ENCODE measurements around the gene ZNF22. TPM values are rescaled to one million over a fixed set of nuclear protein-coding genes. Genes with fewer than 3 reads are reported as not detected.

Gene ZNF22
- total RNA-seq, 1 experiment from 2014 or later, result 60.8 TPM

DNA sequence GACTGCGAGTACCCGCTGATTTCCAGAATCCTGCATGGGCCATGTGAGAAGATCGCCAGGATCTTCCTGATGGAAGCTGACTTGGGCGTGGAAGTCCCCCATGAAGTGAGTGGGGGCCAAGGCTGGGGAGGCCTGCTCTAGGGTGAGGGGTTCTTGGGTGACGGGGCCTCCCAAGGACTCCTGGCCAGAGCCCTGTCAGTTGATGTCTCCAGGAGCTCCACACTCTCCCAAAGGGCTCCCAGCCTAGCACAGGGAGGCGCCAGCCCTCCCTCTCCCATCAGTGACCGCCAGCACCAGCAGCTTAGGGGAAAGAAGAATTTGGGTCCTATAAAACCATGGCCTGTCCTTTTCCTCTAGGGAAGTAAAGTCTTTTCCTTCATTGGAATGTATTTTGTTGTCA is 9.8 kb upstream of the ZNF22 start:
- Mint-ChIP-seq H3K4me1 (ENCODE audit: low read depth, unreplicated experiment) (peaks cover 48% of the 10 kb centered on the region), H3K27me3 (ENCODE audit: insufficient read depth, unreplicated experiment) (no peaks in the 10 kb centered on the region), H3K36me3 (ENCODE audit: insufficient read depth, unreplicated experiment) (peaks cover 19% of the 10 kb centered on the region), H3K27ac (ENCODE audit: unreplicated experiment) (peak overlapping the region; percentile 86), H3K4me3 (ENCODE audit: unreplicated experiment) (peak overlapping the region; percentile 37), H3K9me3 (ENCODE audit: unreplicated experiment) (no peaks in the 10 kb centered on the region)
- intact Hi-C loops (cut with micrococcal nuclease; ENCODE audit: unreplicated experiment), result loop anchor here (1.0 kb wide), 4 partner anchors 16 to 59 kb away; partner anchors contain the start of gene RASSF4
- Histone ChIP-seq H3K4me3 (ENCODE audit: low read depth, low read length) (no peak overlapping the region), H3K27me3 (replicated peaks; ENCODE audit: control insufficient read depth, insufficient read depth, low read length) (no peaks in the 10 kb centered on the region), H3K4me1 (peaks cover 55% of the 10 kb centered on the region), H3K36me3 (ENCODE audit: control insufficient read depth, insufficient read depth, low read length) (no peaks in the 10 kb centered on the region), H3K9me3 (no peaks in the 10 kb centered on the region)
- DNase-seq, result peak in 1 of 2 experiments; percentile 14
- TF ChIP-seq, protein P1, sequence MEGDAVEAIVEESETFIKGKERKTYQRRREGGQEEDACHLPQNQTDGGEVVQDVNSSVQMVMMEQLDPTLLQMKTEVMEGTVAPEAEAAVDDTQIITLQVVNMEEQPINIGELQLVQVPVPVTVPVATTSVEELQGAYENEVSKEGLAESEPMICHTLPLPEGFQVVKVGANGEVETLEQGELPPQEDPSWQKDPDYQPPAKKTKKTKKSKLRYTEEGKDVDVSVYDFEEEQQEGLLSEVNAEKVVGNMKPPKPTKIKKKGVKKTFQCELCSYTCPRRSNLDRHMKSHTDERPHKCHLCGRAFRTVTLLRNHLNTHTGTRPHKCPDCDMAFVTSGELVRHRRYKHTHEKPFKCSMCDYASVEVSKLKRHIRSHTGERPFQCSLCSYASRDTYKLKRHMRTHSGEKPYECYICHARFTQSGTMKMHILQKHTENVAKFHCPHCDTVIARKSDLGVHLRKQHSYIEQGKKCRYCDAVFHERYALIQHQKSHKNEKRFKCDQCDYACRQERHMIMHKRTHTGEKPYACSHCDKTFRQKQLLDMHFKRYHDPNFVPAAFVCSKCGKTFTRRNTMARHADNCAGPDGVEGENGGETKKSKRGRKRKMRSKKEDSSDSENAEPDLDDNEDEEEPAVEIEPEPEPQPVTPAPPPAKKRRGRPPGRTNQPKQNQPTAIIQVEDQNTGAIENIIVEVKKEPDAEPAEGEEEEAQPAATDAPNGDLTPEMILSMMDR (IDR thresholded peaks at IDR 0.05; ENCODE audit: insufficient read depth in 1 of 2, low read depth in 1 of 2, low read length in 1 of 2, severe bottlenecking in 1 of 2, unreplicated experiment in 1 of 2), result no peak
- ChIA-PET POLR2A (interaction anchor here (0.6 to 1.4 kb wide), 3 partner anchors 12 to 58 kb away, joined by 3 to 20 read pairs (median 6); partner anchors contain the start of gene DEPP1), CTCF (interaction anchor here (0.7 to 3.0 kb wide), 13 partner anchors 10 to 127 kb away, joined by 3 to 34 read pairs (median 4); partner anchors contain the start of genes DEPP1 and RASSF4)
- no TSS peak for BruUV-seq (replicated peaks)

DNA sequence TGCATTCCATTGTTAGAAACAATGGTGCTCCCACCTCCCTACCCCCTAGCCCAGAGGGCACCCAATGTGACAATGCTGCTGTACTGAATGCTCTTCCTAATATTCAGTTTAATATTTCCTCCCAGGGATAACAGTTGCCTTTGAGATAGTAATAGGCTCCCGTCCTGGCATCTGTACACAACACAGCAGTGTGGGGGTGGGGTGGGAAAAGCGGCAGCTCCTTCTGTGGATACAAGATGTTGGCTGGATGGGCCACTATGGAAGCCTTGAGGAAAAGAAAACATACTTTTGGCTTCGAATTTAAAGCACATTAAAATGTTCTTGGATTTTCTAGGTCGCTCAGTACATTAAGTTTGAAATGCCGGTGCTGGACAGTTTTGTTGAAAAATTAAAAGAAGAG is 9.2 kb upstream of the ZNF22 start:
- no peak overlapping the region for H3K4me3 ChIP-seq (ENCODE audit: low read depth, low read length)
- no peaks in the 10 kb centered on the region for H3K27me3 Mint-ChIP-seq (ENCODE audit: insufficient read depth, unreplicated experiment)
- no TSS peak for BruUV-seq (replicated peaks)
- ChIA-PET POLR2A (no interaction called here), CTCF (interaction anchor here (2.7 to 3.0 kb wide), 2 partner anchors 16 to 59 kb away, joined by 16 to 34 read pairs; no protein-coding TSS in a partner anchor)
- H3K9me3 ChIP-seq, result no peaks in the 10 kb centered on the region
- peaks cover 19% of the 10 kb centered on the region for H3K36me3 Mint-ChIP-seq (ENCODE audit: insufficient read depth, unreplicated experiment)
- no peaks in the 10 kb centered on the region for H3K36me3 ChIP-seq (ENCODE audit: control insufficient read depth, insufficient read depth, low read length)
- no peaks in the 10 kb centered on the region for H3K27me3 ChIP-seq (replicated peaks; ENCODE audit: control insufficient read depth, insufficient read depth, low read length)
- peaks cover 48% of the 10 kb centered on the region for H3K4me1 Mint-ChIP-seq (ENCODE audit: low read depth, unreplicated experiment)
- no peak for DNase-seq
- intact Hi-C loops (cut with micrococcal nuclease; ENCODE audit: unreplicated experiment), result no loop called here
- TF ChIP-seq, protein P1 (IDR thresholded peaks at IDR 0.05; ENCODE audit: insufficient read depth in 1 of 2, low read depth in 1 of 2, low read length in 1 of 2, severe bottlenecking in 1 of 2, unreplicated experiment in 1 of 2), result no peak
- no peaks in the 10 kb centered on the region for H3K9me3 Mint-ChIP-seq (ENCODE audit: unreplicated experiment)
- H3K4me3 Mint-ChIP-seq (ENCODE audit: unreplicated experiment), result no peak overlapping the region
- peaks cover 61% of the 10 kb centered on the region for H3K4me1 ChIP-seq
- peak overlapping the region; percentile 54 for H3K27ac Mint-ChIP-seq (ENCODE audit: unreplicated experiment)

DNA sequence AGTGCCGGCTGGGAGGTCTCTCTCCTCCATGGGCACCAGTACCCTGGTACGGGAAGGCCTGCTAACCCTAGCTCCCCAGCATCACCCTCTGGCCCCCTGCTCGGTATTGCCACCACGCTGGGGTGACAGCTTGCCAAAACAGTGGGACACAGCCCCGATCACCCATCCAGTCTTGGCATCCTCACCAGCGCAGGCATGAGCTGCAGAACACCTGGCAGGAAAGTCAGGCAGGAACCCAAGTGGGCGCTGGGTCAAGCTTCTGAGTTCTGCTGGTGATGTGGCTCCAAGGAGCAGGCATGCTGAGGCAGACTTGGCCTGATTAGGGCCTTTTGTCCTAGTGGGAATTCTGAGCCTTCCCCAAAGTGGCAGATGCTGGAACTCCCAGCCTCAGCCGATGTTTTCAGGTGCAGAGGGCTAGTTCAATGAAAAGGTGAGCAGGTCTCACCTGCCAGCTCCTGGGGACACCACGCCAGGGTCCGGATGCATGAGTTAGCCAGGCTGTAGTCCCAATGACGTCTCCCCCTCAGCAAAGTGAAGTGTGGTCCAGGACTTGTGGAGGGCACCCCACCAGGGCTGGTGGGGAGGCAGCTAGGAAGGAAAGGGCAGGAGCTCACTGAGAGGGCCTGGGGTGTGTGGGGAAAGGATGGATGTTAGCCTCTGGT is 8.5 kb upstream of the ZNF22 start:
- ChIA-PET POLR2A (no interaction called here), CTCF (interaction anchor here (4.8 kb wide), 1 partner anchor 59 kb away, joined by 27 read pairs; no protein-coding TSS in a partner anchor)
- TF ChIP-seq, protein P1 (IDR thresholded peaks at IDR 0.05; ENCODE audit: insufficient read depth in 1 of 2, low read depth in 1 of 2, low read length in 1 of 2, severe bottlenecking in 1 of 2, unreplicated experiment in 1 of 2), result no peak

More for the DNA sequence above, 8.5 kb upstream of the ZNF22 start:
- H3K9me3 ChIP-seq, result no peaks in the 10 kb centered on the region
- Mint-ChIP-seq H3K27me3 (ENCODE audit: insufficient read depth, unreplicated experiment) (no peaks in the 10 kb centered on the region), H3K9me3 (ENCODE audit: unreplicated experiment) (no peaks in the 10 kb centered on the region), H3K36me3 (ENCODE audit: insufficient read depth, unreplicated experiment) (peaks cover 19% of the 10 kb centered on the region), H3K4me3 (ENCODE audit: unreplicated experiment) (no peak overlapping the region), H3K27ac (ENCODE audit: unreplicated experiment) (peak overlapping the region; percentile 96), H3K4me1 (ENCODE audit: low read depth, unreplicated experiment) (peaks cover 48% of the 10 kb centered on the region)
- no peaks in the 10 kb centered on the region for H3K36me3 ChIP-seq (ENCODE audit: control insufficient read depth, insufficient read depth, low read length)
- H3K4me1 ChIP-seq, result peaks cover 60% of the 10 kb centered on the region
- no TSS peak for BruUV-seq (replicated peaks)
- H3K27me3 ChIP-seq (replicated peaks; ENCODE audit: control insufficient read depth, insufficient read depth, low read length), result no peaks in the 10 kb centered on the region
- no peak overlapping the region for H3K4me3 ChIP-seq (ENCODE audit: low read depth, low read length)
- DNase-seq, result peak in 1 of 2 experiments; percentile 31
- intact Hi-C loops (cut with micrococcal nuclease; ENCODE audit: unreplicated experiment), result no loop called here
